M059J (cell line): Measurements from ENCODE around the gene C6orf58. TPM values are rescaled to one million over a fixed set of nuclear protein-coding genes. Genes with fewer than 3 reads are reported as not detected.
"Not testable (repeated sequence)": the region's sequence is repeated elsewhere in the genome, so short reads cannot be mapped to it uniquely, and the experiment has no call there.

Experiments
- DNase-seq: peaks from one replicate; pipeline ENCODE4 v3.0.0-alpha.2; 2012; ENCODE audit warnings: low read depth
- total RNA-seq: library from RNA; depleted of rRNA; stranded (reverse); fragments of >200 nt; shearing (Covaris generic); gene quantifications from 2 replicates; pipeline ENCODE4 v1.2.3, GENCODE V29; 2014; rRNA removed

Gene C6orf58
- total RNA-seq, 1 experiment from 2014 or later = 0.64 TPM

- DNase-seq = no peak
Measured at GRCh38 chr6:127590344-127590743, 13.4 kb downstream of the C6orf58 start.

- DNase-seq = no peak
Measured at GRCh38 chr6:127592964-127593363, 16.0 kb downstream of the C6orf58 start.

GRCh38 chr6:127593456-127593855 is 16.5 kb downstream of the C6orf58 start:
- not testable (repeated sequence) for DNase-seq

- peak; percentile 65 for DNase-seq
Measured at GRCh38 chr6:127606131-127606562, 29.2 kb downstream of the C6orf58 start.

- no peak for DNase-seq
Measured at GRCh38 chr6:127608554-127609270, 31.7 kb downstream of the C6orf58 start.

GRCh38 chr6:127618729-127619128 is 41.8 kb downstream of the C6orf58 start:
- DNase-seq = peak; percentile 82

GRCh38 chr6:127630800-127631199 is 53.8 kb downstream of the C6orf58 start:
- peak; percentile 34 for DNase-seq

GRCh38 chr6:127634178-127634577 is 57.2 kb downstream of the C6orf58 start:
- DNase-seq = no peak

- DNase-seq = no peak
Measured at GRCh38 chr6:127635091-127635490, 58.1 kb downstream of the C6orf58 start.

GRCh38 chr6:127637830-127638409 is 60.9 kb downstream of the C6orf58 start:
- no peak for DNase-seq

Other genes with a start within 250 kb of the C6orf58 start
- gene ECHDC1, start 233.6 kb upstream of the C6orf58 start, total RNA-seq = 64.1 and 71.8 TPM in 2 replicates
- 2.2 and 3.0 TPM in 2 replicates for gene KIAA0408, start 117.8 kb upstream of the C6orf58 start, total RNA-seq